Cerebellar nuclear complex (tissue), 1 donor: ENCODE data around the gene HSF5.
"Not testable (repeated sequence)": the region's sequence is repeated elsewhere in the genome, so short reads cannot be mapped to it uniquely, and the experiment has no call there.

Experiments
- DNase-seq, 2 experiments: peaks; one replicate each; lab custom pipeline; 2025; lab: John Stamatoyannopoulos, UW

HSF5 gene

GRCh38 chr17:58516644-58517377, 28.6 kb upstream of the HSF5 start:
- DNase-seq = no peak

- no peak for DNase-seq
Observed at GRCh38 chr17:58515286-58515685, 27.1 kb upstream of the HSF5 start.

GRCh38 chr17:58514770-58515157, 26.6 kb upstream of the HSF5 start:
- no peak for DNase-seq

- DNase-seq = peak in 1 of 2 experiments; percentile 69
Observed at GRCh38 chr17:58513965-58514769, 26.0 kb upstream of the HSF5 start, which contains the start of gene MTMR4. Gene MTMR4, minus strand, starts transcription at chr17:58514638. Its CDS starts 231 bp downstream, at chr17:58514407.

- DNase-seq = no peak
Observed at GRCh38 chr17:58513267-58513964, 25.2 kb upstream of the HSF5 start.

GRCh38 chr17:58510075-58510474, 21.9 kb upstream of the HSF5 start:
- DNase-seq = no peak

GRCh38 chr17:58508341-58509067, 20.3 kb upstream of the HSF5 start:
- no peak for DNase-seq

GRCh38 chr17:58507123-58507634, 19.0 kb upstream of the HSF5 start:
- no peak for DNase-seq

- DNase-seq = no peak
Observed at GRCh38 chr17:58506354-58507080, 18.3 kb upstream of the HSF5 start.

- DNase-seq = no peak
Observed at GRCh38 chr17:58504826-58505351, 16.7 kb upstream of the HSF5 start.

- no peak for DNase-seq
Observed at GRCh38 chr17:58503866-58504265, 15.7 kb upstream of the HSF5 start.

GRCh38 chr17:58503134-58503533, 14.9 kb upstream of the HSF5 start:
- DNase-seq = not testable (repeated sequence)

- no peak for DNase-seq
Observed at GRCh38 chr17:58501451-58501850, 13.2 kb upstream of the HSF5 start.

- no peak for DNase-seq
Observed at GRCh38 chr17:58498177-58498828, 10.1 kb upstream of the HSF5 start.

GRCh38 chr17:58493506-58493905, 5.3 kb upstream of the HSF5 start:
- DNase-seq = no peak

GRCh38 chr17:58492238-58493121, 4.3 kb upstream of the HSF5 start:
- DNase-seq = no peak

- DNase-seq = no peak
Observed at GRCh38 chr17:58491510-58492045, 3.4 kb upstream of the HSF5 start.

GRCh38 chr17:58488428-58488890, 251 bp upstream of the HSF5 start:
- no peak for DNase-seq

- DNase-seq = no peak
Observed at GRCh38 chr17:58484600-58484999, 3.6 kb downstream of the HSF5 start.
